K562 (cell line): ENCODE data around the gene ROMO1. TPM values are rescaled to one million over a fixed set of nuclear protein-coding genes. Genes with fewer than 3 reads are reported as not detected.

ENCODE experiments used
- BHLHE40 ChIP-seq: IDR thresholded peaks from 2 replicates; pipeline ENCODE4 v1.6.1; 2011; ENCODE audit warnings: low read length, improper control_type of control experiment
- C11orf30 ChIP-seq: fragments of 450-650 bp; IDR thresholded peaks from 2 replicates; pipeline ENCODE4 v1.6.1; 2016; ENCODE audit warnings: low read depth, mild to moderate bottlenecking
- CXXC5 ChIP-seq: fragments of 250-450 bp; sonication (Bioruptor Pico); IDR thresholded peaks from 2 replicates; pipeline ENCODE4 v1.8.0; 2022; ENCODE audit warnings: inconsistent platforms, mild to moderate bottlenecking, moderate library complexity
- KDM1A ChIP-seq, 2 experiments: fragments of 450-650 bp; IDR thresholded peaks; 2 replicates each; pipeline ENCODE4 v1.6.1; 2016; ENCODE audit warnings: mild to moderate bottlenecking in 2 of 2
- KLF1 ChIP-seq: fragments of 450-650 bp; IDR thresholded peaks from 2 replicates; pipeline ENCODE4 v1.6.1; 2016; ENCODE audit warnings: missing genetic modification characterization, missing compliant biosample characterization
- MEIS2 ChIP-seq: fragments of 450-650 bp; IDR thresholded peaks from 2 replicates; pipeline ENCODE4 v1.6.1; 2014; ENCODE audit warnings: mild to moderate bottlenecking; ENCODE audit not compliant: partially characterized antibody
- RBM39 ChIP-seq: fragments of 200-400 bp; formaldehyde crosslinking; optimal IDR thresholded peaks from 2 replicates; pipeline ENCODE3; 2018; ENCODE audit warnings: low read depth, low read length
- SETDB1 ChIP-seq: IDR thresholded peaks from one replicate; pipeline ENCODE4 v1.6.1; 2012; ENCODE audit warnings: low read length, control low read depth, inconsistent platforms
- SRSF7 ChIP-seq: fragments of 200-400 bp; formaldehyde crosslinking; optimal IDR thresholded peaks from 2 replicates; pipeline ENCODE3; 2017; ENCODE audit warnings: mild to moderate bottlenecking, low read depth, low read length
- ZNF324 ChIP-seq: fragments of 250-450 bp; sonication (Bioruptor Pico); IDR thresholded peaks from 2 replicates; pipeline ENCODE4 v1.4.0; 2020; ENCODE audit warnings: mild to moderate bottlenecking
- ZNF583 ChIP-seq: fragments of 250-450 bp; sonication (Bioruptor Pico); IDR thresholded peaks from 2 replicates; pipeline ENCODE4 v1.4.0; 2020
- polyA plus RNA-seq, 8 experiments: library from polyadenylated mRNA; depleted of rRNA in 4 of 8; stranded (reverse) in 5 of 8; unstranded in 3 of 8; fragments of >200 nt; fragmentation: Nextera tagmentation in 2 of 8; fragmentation: Illumina TruSeq in 1 of 8; extraction: Ambion mirVana in 2 of 8; extraction: Trizol in 1 of 8; gene quantifications; 2 replicates each; pipeline versions ENCODE4 v1.2.1 to v1.2.3, GENCODE V29; 2011 to 2014; ENCODE audit warnings: inconsistent platforms in 1 of 8, missing spikeins in 1 of 8
- total RNA-seq, 7 experiments: library from RNA; depleted of rRNA in 6 of 7; stranded (reverse); fragments of >200 nt in 6 of 7; fragmentation: Illumina TruSeq in 2 of 7; extraction: Trizol in 2 of 7; gene quantifications; 2 replicates each; pipeline versions ENCODE4 v1.2.1 to v1.2.3, GENCODE V29; 2011 to 2021; ENCODE audit warnings: low replicate concordance in 1 of 7
- TF ChIP-seq, protein P1 (sequence below), 2 experiments: fragments of 450-650 bp; IDR thresholded peaks; 2 replicates each; pipeline ENCODE4 v1.6.1; 2016
- TF ChIP-seq, protein P2 (sequence below): fragments of 450-650 bp; IDR thresholded peaks from 2 replicates; pipeline ENCODE4 v1.6.1; 2014; ENCODE audit warnings: low read depth, mild to moderate bottlenecking, moderate library complexity, borderline replicate concordance
- TF ChIP-seq, protein P3 (sequence below): sonication (generic); formaldehyde crosslinking; IDR thresholded peaks from 2 replicates; pipeline ENCODE4 v1.4.0; 2020; ENCODE audit warnings: mild to moderate bottlenecking, missing genetic modification reagents
- TF ChIP-seq, protein P4 (sequence below): sonication (generic); formaldehyde crosslinking; IDR thresholded peaks from 2 replicates; pipeline ENCODE4 v1.8.0; 2022; ENCODE audit warnings: mild to moderate bottlenecking, missing genetic modification reagents
- TF ChIP-seq, protein P5 (sequence below): sonication (generic); formaldehyde crosslinking; IDR thresholded peaks from 2 replicates; pipeline ENCODE4 v1.8.0; 2022; ENCODE audit warnings: missing genetic modification reagents, mild to moderate bottlenecking, borderline replicate concordance
- TF ChIP-seq, protein P6 (sequence below): fragments of 200-400 bp; formaldehyde crosslinking; IDR thresholded peaks from 2 replicates; pipeline ENCODE4 v1.6.1; 2017; ENCODE audit warnings: mild to moderate bottlenecking, low read depth, low read length, moderate library complexity

The ROMO1 gene
- total and polyA plus RNA-seq, 9 of the 15 experiments (the other 6 are each of a cell fraction or from before 2014, with no cell fraction given): 31.8 to 741 (median 226) TPM

DNA sequence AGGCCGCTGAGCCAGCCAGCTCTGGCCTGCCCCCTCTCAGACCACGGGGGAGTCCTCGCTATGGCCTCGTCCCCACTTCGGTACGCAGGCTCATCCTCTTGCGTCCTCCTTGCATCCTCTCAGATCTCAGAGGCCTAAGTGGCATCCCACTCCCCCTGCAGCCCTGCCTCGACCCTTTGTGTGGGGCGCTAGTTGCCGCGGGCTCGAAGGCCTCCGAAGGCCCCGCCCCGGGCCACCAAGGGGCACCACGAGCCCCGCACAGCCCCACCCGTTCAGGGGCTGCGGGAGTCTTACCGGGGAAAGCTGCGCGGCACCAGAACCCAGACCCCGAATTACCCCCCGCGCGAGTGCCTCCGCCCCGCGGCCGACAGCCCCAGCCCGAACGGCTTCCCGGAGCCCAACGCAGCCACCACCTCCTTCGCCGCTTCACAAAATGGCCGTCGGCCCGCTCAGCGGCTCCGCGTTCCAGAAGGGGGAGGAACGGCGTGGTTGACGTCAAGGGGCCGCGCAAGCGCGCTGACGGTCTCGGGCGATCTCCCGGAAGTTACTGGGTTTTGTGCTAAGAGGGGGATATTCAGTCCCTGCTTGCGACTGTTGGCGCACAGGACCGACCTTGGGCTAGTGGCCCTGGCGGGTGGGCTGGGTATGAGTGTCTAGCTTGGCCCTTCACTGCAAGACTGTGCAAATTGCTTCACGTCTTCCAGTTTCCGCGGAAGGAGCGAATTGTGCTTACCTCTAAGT, 34.6 kb upstream of the ROMO1 start, which contains the start of the genes CPNE1 and RBM12 (continued):
- TF ChIP-seq, protein P1, sequence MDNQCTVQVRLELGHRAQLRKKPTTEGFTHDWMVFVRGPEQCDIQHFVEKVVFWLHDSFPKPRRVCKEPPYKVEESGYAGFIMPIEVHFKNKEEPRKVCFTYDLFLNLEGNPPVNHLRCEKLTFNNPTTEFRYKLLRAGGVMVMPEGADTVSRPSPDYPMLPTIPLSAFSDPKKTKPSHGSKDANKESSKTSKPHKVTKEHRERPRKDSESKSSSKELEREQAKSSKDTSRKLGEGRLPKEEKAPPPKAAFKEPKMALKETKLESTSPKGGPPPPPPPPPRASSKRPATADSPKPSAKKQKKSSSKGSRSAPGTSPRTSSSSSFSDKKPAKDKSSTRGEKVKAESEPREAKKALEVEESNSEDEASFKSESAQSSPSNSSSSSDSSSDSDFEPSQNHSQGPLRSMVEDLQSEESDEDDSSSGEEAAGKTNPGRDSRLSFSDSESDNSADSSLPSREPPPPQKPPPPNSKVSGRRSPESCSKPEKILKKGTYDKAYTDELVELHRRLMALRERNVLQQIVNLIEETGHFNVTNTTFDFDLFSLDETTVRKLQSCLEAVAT (IDR thresholded peaks at IDR 0.05): peak in 1 of 2 experiments; percentile 49; a peak in 1 of 4 replicates
- no peak for TF ChIP-seq RBM39
- 0 out of 2 replicates have a peak, but pooled peaks have one; percentile 30 for TF ChIP-seq C11orf30
- TF ChIP-seq, protein P2, sequence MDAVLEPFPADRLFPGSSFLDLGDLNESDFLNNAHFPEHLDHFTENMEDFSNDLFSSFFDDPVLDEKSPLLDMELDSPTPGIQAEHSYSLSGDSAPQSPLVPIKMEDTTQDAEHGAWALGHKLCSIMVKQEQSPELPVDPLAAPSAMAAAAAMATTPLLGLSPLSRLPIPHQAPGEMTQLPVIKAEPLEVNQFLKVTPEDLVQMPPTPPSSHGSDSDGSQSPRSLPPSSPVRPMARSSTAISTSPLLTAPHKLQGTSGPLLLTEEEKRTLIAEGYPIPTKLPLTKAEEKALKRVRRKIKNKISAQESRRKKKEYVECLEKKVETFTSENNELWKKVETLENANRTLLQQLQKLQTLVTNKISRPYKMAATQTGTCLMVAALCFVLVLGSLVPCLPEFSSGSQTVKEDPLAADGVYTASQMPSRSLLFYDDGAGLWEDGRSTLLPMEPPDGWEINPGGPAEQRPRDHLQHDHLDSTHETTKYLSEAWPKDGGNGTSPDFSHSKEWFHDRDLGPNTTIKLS: peak; percentile 61; the same call in 1 of the 2 replicates
- TF ChIP-seq BHLHE40: no peak
- no peak for TF ChIP-seq ZNF324 (CRISPR knock-in tag)
- peak; percentile 70 for TF ChIP-seq MEIS2
- TF ChIP-seq, protein P3, sequence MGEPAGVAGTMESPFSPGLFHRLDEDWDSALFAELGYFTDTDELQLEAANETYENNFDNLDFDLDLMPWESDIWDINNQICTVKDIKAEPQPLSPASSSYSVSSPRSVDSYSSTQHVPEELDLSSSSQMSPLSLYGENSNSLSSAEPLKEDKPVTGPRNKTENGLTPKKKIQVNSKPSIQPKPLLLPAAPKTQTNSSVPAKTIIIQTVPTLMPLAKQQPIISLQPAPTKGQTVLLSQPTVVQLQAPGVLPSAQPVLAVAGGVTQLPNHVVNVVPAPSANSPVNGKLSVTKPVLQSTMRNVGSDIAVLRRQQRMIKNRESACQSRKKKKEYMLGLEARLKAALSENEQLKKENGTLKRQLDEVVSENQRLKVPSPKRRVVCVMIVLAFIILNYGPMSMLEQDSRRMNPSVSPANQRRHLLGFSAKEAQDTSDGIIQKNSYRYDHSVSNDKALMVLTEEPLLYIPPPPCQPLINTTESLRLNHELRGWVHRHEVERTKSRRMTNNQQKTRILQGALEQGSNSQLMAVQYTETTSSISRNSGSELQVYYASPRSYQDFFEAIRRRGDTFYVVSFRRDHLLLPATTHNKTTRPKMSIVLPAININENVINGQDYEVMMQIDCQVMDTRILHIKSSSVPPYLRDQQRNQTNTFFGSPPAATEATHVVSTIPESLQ (CRISPR knock-in tag): peak; percentile 60; the same call in 1 of the 2 replicates
- no peak for TF ChIP-seq SRSF7
- peak; percentile 79; the same call in 1 of the 2 replicates for TF ChIP-seq KLF1 (tag)
- no peak for TF ChIP-seq ZNF583 (CRISPR knock-in tag)
- no peak for TF ChIP-seq KDM1A (IDR thresholded peaks at IDR 0.05)
- TF ChIP-seq CXXC5 (CRISPR knock-in tag): peak; percentile 95
- TF ChIP-seq, protein P4, sequence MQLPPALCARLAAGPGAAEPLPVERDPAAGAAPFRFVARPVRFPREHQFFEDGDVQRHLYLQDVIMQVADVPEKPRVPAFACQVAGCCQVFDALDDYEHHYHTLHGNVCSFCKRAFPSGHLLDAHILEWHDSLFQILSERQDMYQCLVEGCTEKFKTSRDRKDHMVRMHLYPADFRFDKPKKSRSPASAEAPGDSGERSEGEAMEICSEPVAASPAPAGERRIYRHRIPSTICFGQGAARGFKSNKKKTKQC: peak; percentile 55; the same call in 1 of the 2 replicates
- peak; percentile 23 for TF ChIP-seq SETDB1
- TF ChIP-seq, protein P5, sequence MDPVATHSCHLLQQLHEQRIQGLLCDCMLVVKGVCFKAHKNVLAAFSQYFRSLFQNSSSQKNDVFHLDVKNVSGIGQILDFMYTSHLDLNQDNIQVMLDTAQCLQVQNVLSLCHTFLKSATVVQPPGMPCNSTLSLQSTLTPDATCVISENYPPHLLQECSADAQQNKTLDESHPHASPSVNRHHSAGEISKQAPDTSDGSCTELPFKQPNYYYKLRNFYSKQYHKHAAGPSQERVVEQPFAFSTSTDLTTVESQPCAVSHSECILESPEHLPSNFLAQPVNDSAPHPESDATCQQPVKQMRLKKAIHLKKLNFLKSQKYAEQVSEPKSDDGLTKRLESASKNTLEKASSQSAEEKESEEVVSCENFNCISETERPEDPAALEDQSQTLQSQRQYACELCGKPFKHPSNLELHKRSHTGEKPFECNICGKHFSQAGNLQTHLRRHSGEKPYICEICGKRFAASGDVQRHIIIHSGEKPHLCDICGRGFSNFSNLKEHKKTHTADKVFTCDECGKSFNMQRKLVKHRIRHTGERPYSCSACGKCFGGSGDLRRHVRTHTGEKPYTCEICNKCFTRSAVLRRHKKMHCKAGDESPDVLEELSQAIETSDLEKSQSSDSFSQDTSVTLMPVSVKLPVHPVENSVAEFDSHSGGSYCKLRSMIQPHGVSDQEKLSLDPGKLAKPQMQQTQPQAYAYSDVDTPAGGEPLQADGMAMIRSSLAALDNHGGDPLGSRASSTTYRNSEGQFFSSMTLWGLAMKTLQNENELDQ: 0 out of 2 replicates have a peak, but pooled peaks have one; percentile 20
- TF ChIP-seq, protein P6, sequence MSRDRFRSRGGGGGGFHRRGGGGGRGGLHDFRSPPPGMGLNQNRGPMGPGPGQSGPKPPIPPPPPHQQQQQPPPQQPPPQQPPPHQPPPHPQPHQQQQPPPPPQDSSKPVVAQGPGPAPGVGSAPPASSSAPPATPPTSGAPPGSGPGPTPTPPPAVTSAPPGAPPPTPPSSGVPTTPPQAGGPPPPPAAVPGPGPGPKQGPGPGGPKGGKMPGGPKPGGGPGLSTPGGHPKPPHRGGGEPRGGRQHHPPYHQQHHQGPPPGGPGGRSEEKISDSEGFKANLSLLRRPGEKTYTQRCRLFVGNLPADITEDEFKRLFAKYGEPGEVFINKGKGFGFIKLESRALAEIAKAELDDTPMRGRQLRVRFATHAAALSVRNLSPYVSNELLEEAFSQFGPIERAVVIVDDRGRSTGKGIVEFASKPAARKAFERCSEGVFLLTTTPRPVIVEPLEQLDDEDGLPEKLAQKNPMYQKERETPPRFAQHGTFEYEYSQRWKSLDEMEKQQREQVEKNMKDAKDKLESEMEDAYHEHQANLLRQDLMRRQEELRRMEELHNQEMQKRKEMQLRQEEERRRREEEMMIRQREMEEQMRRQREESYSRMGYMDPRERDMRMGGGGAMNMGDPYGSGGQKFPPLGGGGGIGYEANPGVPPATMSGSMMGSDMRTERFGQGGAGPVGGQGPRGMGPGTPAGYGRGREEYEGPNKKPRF: no peak
